Activated effector memory CD4-positive, alpha-beta T cell treated with anti-CD3 and anti-CD28 coated beads, Interleukin-2, amount 50 U/mL, for 16 hours (primary cell): ENCODE measurements around the gene APOBEC4.
"Not testable (repeated sequence)": the region's sequence is repeated elsewhere in the genome, so short reads cannot be mapped to it uniquely, and the experiment has no call there.

ENCODE experiments used
- DNase-seq: peaks from one replicate; pipeline ENCODE4 v3.0.0-alpha.2; 2020

The APOBEC4 gene

GRCh38 chr1:183632964-183633363 is 20.2 kb downstream of the APOBEC4 start:
- no peak for DNase-seq

- DNase-seq: no peak
Observed at GRCh38 chr1:183632114-183632513, 21.0 kb downstream of the APOBEC4 start.

- no peak for DNase-seq
Observed at GRCh38 chr1:183630748-183631147, 22.4 kb downstream of the APOBEC4 start.

GRCh38 chr1:183628537-183628936 is 24.6 kb downstream of the APOBEC4 start:
- DNase-seq: no peak

- DNase-seq: not testable (repeated sequence)
Observed at GRCh38 chr1:183626236-183626635, 26.9 kb downstream of the APOBEC4 start.

GRCh38 chr1:183622884-183623785 is 30.0 kb downstream of the APOBEC4 start:
- peak; percentile 71 for DNase-seq

GRCh38 chr1:183622013-183622412 is 31.1 kb downstream of the APOBEC4 start:
- DNase-seq: no peak

GRCh38 chr1:183620311-183620710 is 32.8 kb downstream of the APOBEC4 start:
- DNase-seq: no peak

GRCh38 chr1:183619781-183620180 is 33.3 kb downstream of the APOBEC4 start:
- no peak for DNase-seq

GRCh38 chr1:183618202-183618601 is 34.9 kb downstream of the APOBEC4 start:
- not testable (repeated sequence) for DNase-seq

- DNase-seq: not testable (repeated sequence)
Observed at GRCh38 chr1:183612975-183613374, 40.1 kb downstream of the APOBEC4 start.

- no peak for DNase-seq
Observed at GRCh38 chr1:183612407-183612806, 40.7 kb downstream of the APOBEC4 start.

GRCh38 chr1:183611021-183611420 is 42.1 kb downstream of the APOBEC4 start:
- no peak for DNase-seq

- no peak for DNase-seq
Observed at GRCh38 chr1:183609759-183610452, 43.2 kb downstream of the APOBEC4 start.

GRCh38 chr1:183609313-183609712 is 43.8 kb downstream of the APOBEC4 start:
- no peak for DNase-seq

GRCh38 chr1:183607322-183607980 is 45.7 kb downstream of the APOBEC4 start:
- no peak for DNase-seq

- no peak for DNase-seq
Observed at GRCh38 chr1:183605904-183606303, 47.2 kb downstream of the APOBEC4 start.

GRCh38 chr1:183604815-183605214 is 48.3 kb downstream of the APOBEC4 start:
- no peak for DNase-seq

GRCh38 chr1:183604038-183604808 is 48.9 kb downstream of the APOBEC4 start:
- no peak for DNase-seq

- no peak for DNase-seq
Observed at GRCh38 chr1:183602510-183602909, 50.6 kb downstream of the APOBEC4 start.

- DNase-seq: no peak
Observed at GRCh38 chr1:183600634-183601033, 52.5 kb downstream of the APOBEC4 start.

- no peak for DNase-seq
Observed at GRCh38 chr1:183600136-183600535, 53.0 kb downstream of the APOBEC4 start.

- no peak for DNase-seq
Observed at GRCh38 chr1:183598386-183598785, 54.7 kb downstream of the APOBEC4 start.
